Body of pancreas (tissue), 4 donors: Measurements from ENCODE around the gene PEX14. TPM values are rescaled to one million over a fixed set of nuclear protein-coding genes. Genes with fewer than 3 reads are reported as not detected.

ENCODE experiments used
- ATAC-seq: fragments of 150-250 bp; one replicate; pipeline ENCODE4 v1.9.1; 2016
- DNase-seq, 4 donors: peaks; one replicate each; pipeline ENCODE4 v3.0.0-alpha.2; 2019
- H3K27ac ChIP-seq, 4 donors: fragments of 200-600 bp; sonication (generic); 1 replicate in 3 of 4; 2 replicates in 1 of 4; pipeline versions ENCODE4 v1.5.1 to v1.6.1; 2016 to 2019; ENCODE audit warnings: mild to moderate bottlenecking in 1 of 4, mixed read lengths in 1 of 4, moderate library complexity in 1 of 4
- H3K27me3 ChIP-seq, 2 donors: fragments of 200-600 bp; sonication (generic); one replicate each; pipeline ENCODE4 v1.6.0; 2016; ENCODE audit warnings: mild to moderate bottlenecking in 1 of 2
- H3K36me3 ChIP-seq, 2 donors: fragments of 200-600 bp; sonication (generic); replicated peaks in 1 of 2; 2 replicates each; pipeline ENCODE4 v1.5.1; 2016; ENCODE audit warnings: low read depth in 2 of 2; ENCODE audit not compliant: insufficient read depth in 1 of 2
- H3K4me1 ChIP-seq: fragments of 200-600 bp; sonication (generic); one replicate; pipeline ENCODE4 v1.6.0; 2016
- H3K4me3 ChIP-seq, 2 donors: fragments of 200-600 bp; sonication (generic); 1 replicate in 1 of 2; 2 replicates in 1 of 2; pipeline ENCODE4 v1.5.1; 2016 to 2019
- H3K9me3 ChIP-seq, 3 donors: fragments of 200-600 bp; sonication (generic); 1 replicate in 2 of 3; 2 replicates in 1 of 3; pipeline ENCODE4 v1.5.1; 2016
- POLR2A ChIP-seq, 3 donors: fragments of 450-650 bp; IDR thresholded peaks; one replicate each; pipeline ENCODE4 v1.6.1; 2016; ENCODE audit warnings: antibody characterized with exemption in 3 of 3, mild to moderate bottlenecking in 2 of 3
- WGBS, 2 donors: methylation state at CpG; one replicate each; pipeline ENCODE4 v1.1.5; 2017; 5-methylcytosine and 5-hydroxymethylcytosine counted together
- intact Hi-C: fragments of 100-400 bp; cut with DNase I; formaldehyde crosslinking; loops from one replicate; pipeline ENCODE4 v1.15.1; 2023
- total RNA-seq, 2 donors: library from RNA; depleted of rRNA; stranded (reverse); fragments of >200 nt; gene quantifications; one replicate each; pipeline ENCODE4 v1.1.0, GENCODE V29; 2016
- TF ChIP-seq, protein P1 (sequence below), 7 experiments: fragments of 450-650 bp in 4 of 7; fragments of 200-600 bp in 3 of 7; sonication (generic) in 3 of 7; IDR thresholded peaks; one replicate each; pipeline ENCODE4 v1.5.1; 2016 to 2019; ENCODE audit warnings: antibody characterized with exemption in 7 of 7

The PEX14 gene
- total RNA-seq, 2 donors from 2014 or later = 8.6 to 8.8 TPM

GRCh38 chr1:10665226-10665625, 190.5 kb downstream of the PEX14 start:
- intact Hi-C loops = no loop called here
- DNase-seq (no peak), ATAC-seq (no peak)
- Histone ChIP-seq H3K27me3 (no peaks in the 10 kb centered on the region), H3K4me1 (peaks cover 53% of the 10 kb centered on the region), H3K9me3 (no peaks in the 10 kb centered on the region), H3K27ac (no peak overlapping the region), H3K4me3 (no peak overlapping the region), H3K36me3 (no peaks in the 10 kb centered on the region)
- no peak for TF ChIP-seq POLR2A (IDR thresholded peaks at IDR 0.05)
- TF ChIP-seq, protein P1, sequence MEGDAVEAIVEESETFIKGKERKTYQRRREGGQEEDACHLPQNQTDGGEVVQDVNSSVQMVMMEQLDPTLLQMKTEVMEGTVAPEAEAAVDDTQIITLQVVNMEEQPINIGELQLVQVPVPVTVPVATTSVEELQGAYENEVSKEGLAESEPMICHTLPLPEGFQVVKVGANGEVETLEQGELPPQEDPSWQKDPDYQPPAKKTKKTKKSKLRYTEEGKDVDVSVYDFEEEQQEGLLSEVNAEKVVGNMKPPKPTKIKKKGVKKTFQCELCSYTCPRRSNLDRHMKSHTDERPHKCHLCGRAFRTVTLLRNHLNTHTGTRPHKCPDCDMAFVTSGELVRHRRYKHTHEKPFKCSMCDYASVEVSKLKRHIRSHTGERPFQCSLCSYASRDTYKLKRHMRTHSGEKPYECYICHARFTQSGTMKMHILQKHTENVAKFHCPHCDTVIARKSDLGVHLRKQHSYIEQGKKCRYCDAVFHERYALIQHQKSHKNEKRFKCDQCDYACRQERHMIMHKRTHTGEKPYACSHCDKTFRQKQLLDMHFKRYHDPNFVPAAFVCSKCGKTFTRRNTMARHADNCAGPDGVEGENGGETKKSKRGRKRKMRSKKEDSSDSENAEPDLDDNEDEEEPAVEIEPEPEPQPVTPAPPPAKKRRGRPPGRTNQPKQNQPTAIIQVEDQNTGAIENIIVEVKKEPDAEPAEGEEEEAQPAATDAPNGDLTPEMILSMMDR (IDR thresholded peaks at IDR 0.05) = no peak
- WGBS, 2 donors = 97 to 98% methylated on average over 16 to 18 of the region's 31 CpGs

DNA sequence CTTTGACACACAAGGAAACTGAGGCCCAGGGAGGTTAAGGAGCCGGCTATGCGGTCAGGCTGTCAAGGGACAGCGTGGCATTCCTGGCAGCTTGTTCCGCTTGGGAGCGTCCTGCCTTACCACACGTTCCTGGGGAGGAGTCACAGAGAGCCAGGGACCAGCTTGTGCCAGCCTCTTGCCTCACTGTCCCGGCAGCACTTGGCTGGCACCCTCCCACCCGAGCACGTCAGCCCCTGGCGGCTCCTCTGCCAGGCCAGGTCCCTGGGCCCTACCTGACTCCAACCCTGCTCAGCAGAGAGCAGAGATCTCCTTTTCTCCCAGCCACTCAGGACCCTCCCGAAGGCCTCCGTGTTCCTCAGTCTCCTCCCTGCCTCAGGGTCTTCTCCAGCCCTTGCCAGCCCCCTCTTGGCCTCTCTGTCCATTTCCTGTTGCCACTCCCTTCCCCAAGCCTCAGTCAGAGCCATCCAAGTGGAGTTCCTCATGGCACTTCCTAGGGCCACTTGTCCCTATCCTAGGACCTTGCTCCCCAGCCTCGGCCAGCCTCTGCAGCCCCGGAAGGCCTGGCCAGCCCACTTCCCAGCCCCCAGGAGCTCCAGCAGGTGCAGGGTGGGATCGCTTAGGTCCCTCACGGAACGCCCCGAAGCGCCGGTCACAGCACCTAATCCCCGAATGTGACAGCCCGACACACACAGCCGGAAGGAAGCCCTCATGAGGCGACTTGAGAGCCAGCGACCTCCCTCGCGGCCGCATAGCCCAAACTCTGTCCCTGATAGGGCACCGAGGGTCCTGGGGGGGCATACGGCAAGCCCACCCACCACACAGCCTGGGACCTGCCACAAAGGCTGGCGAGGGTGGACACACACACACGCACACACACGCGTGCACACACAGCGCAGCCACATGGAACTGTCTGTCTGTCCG, 191.4 kb downstream of the PEX14 start:
- peak; percentile 56 to 84 (median 80) for DNase-seq
- Histone ChIP-seq H3K4me3 (no peak overlapping the region), H3K27me3 (no peaks in the 10 kb centered on the region), H3K27ac (peak overlapping the region in 2 of 4 donors; percentile 36 to 45), H3K36me3 (no peaks in the 10 kb centered on the region), H3K4me1 (peaks cover 53% of the 10 kb centered on the region), H3K9me3 (no peaks in the 10 kb centered on the region)
- peak; percentile 63 for ATAC-seq
- 62 to 67% methylated on average over 3 to 36 of the region's 36 CpGs for WGBS, 2 donors
- TF ChIP-seq, protein P1 (IDR thresholded peaks at IDR 0.05) = no peak
- TF ChIP-seq POLR2A (IDR thresholded peaks at IDR 0.05) = peak in 1 of 3 donors; percentile 22
- intact Hi-C loops = no loop called here

DNA sequence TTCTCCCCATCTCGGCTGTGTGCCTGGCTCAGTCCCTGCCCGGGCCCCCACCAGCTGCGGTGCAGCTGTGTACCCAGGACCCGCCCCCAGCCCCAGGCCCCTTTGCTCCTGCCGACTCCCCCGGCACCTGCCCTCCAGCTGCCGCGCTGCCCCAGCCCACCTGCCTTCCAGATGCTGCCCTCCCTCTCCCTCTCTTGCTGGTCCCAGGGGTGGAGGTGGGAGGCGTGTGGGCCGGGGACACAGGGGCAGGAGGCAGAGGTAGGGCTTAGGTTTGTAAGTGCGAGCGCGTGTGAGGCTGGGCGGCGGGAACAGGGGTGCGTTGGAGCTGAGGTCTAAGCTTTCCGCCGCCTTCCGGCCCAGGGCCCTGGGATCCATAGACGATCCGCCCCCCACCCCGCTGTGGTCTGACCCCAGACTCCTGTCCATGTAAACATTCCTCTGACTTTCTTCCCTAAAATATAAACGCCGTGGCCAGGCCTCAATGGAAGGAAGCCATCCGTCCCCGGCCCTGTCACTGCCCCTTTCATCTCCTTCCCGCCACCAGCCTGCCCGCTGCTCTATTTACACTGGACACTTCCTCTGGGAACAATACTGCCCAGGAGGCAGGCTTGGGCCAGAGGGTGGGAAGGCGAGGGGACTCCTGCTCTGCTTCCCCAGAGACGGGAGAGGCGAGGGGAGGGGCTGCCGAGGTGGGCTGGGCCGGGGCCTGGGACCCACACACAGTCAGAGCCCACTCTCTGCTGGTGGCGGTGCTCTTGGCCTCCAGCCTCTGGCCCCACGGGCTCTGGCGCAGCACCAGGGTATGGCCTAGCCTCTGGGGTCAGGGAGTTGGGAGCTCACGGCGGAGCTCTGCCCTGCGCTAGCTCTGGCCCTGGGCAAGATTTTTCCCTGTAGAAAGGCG, 193.4 kb downstream of the PEX14 start:
- H3K4me3 ChIP-seq = no peak overlapping the region
- H3K9me3 ChIP-seq = no peaks in the 10 kb centered on the region
- H3K36me3 ChIP-seq = no peaks in the 10 kb centered on the region
- WGBS, 2 donors = 81 to 88% methylated on average over 21 to 40 of the region's 40 CpGs
- peaks cover 56% of the 10 kb centered on the region for H3K4me1 ChIP-seq
- intact Hi-C loops = no loop called here
- ATAC-seq (peak; percentile 16), DNase-seq (no peak)
- H3K27me3 ChIP-seq = no peaks in the 10 kb centered on the region
- peak overlapping the region in 2 of 4 donors; percentile 17 to 26 for H3K27ac ChIP-seq
- no peak for TF ChIP-seq POLR2A (IDR thresholded peaks at IDR 0.05)
- TF ChIP-seq, protein P1 (IDR thresholded peaks at IDR 0.05) = no peak

DNA sequence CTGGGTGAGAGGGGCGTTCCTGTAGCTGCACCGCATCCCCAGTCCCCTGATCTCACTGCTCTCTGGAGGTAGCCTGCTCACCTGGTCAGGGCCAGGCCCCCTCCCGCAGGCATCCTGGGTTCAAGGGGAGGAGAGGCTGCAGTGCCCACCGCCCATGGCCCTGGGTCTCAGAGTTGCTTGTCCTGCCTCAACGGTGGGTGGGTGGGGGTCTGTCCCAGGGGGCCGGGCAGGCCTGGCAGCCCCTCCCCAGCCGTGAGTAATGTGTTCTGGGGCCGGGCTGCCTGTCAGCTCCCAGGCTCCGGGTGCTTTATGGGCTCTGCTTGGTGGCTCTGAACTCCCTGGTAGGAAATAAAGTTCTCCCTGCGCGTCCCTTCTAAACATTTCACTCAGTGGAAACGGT, 194.8 kb downstream of the PEX14 start:
- 86 to 92% methylated on average over 5 to 12 of the region's 12 CpGs for WGBS, 2 donors
- H3K27ac ChIP-seq = no peak overlapping the region
- H3K36me3 ChIP-seq = no peaks in the 10 kb centered on the region
- H3K9me3 ChIP-seq = no peaks in the 10 kb centered on the region
- H3K4me3 ChIP-seq = no peak overlapping the region
- intact Hi-C loops = no loop called here
- TF ChIP-seq, protein P1 (IDR thresholded peaks at IDR 0.05) = no peak
- TF ChIP-seq POLR2A (IDR thresholded peaks at IDR 0.05) = no peak
- ATAC-seq (no peak), DNase-seq (no peak)
- H3K27me3 ChIP-seq = no peaks in the 10 kb centered on the region
- peaks cover 48% of the 10 kb centered on the region for H3K4me1 ChIP-seq
